Measurements from ENCODE around the gene PFKFB4. TPM values are rescaled to one million over a fixed set of nuclear protein-coding genes. Genes with fewer than 3 reads are reported as not detected.

The PFKFB4 gene
- 10 to 100 TPM; 90.8 to 94.0 TPM for total RNA-seq

GRCh38 chr3:48556796-48557626 is at the start of gene PFKFB4:
TSS of gene PFKFB4 (minus strand) at chr3:48556803. CDS start at chr3:48556777, 26 bp downstream.
- ATAC-seq = peak; percentile 89

GRCh38 chr3:48601622-48601994 is 45.0 kb upstream of the PFKFB4 start:
- H3K4me1 Mint-ChIP-seq (ENCODE audit: low read depth) = peaks cover under 1% of the 10 kb centered on the region
- peaks cover 44% of the 10 kb centered on the region for H3K36me3 Mint-ChIP-seq (ENCODE audit: low read depth)
- H3K9me3 Mint-ChIP-seq = no peaks in the 10 kb centered on the region
- H3K4me3 Mint-ChIP-seq = no peak overlapping the region
- intact Hi-C loops (cut with micrococcal nuclease) = no loop called here
- no peak for TF ChIP-seq CTCF (IDR thresholded peaks at IDR 0.05)
- H3K27ac Mint-ChIP-seq = no peak overlapping the region
- ChIA-PET CTCF (no interaction called here), POLR2A (interaction anchor here (1.1 to 1.2 kb wide), 2 partner anchors 42 to 145 kb away, joined by 3 to 4 read pairs; no protein-coding TSS in a partner anchor)
- no peaks in the 10 kb centered on the region for H3K27me3 Mint-ChIP-seq
- ATAC-seq (no peak), DNase-seq (no peak)

More at GRCh38 chr3:48556796-48557626, at the start of gene PFKFB4:
- intact Hi-C loops (cut with micrococcal nuclease) = no loop called here
- Mint-ChIP-seq H3K27me3 (no peaks in the 10 kb centered on the region), H3K4me1 (ENCODE audit: low read depth) (peaks cover 34% of the 10 kb centered on the region), H3K36me3 (ENCODE audit: low read depth) (peaks cover 32% of the 10 kb centered on the region), H3K27ac (peak within 1 kb of the TSS; percentile 93), H3K4me3 (peak within 1 kb of the TSS; percentile 89), H3K9me3 (no peaks in the 10 kb centered on the region)
- TF ChIP-seq CTCF (IDR thresholded peaks at IDR 0.05) = no peak
- ChIA-PET CTCF (interaction anchor here (0.8 to 11.3 kb wide), 15 partner anchors 10 to 181 kb away, joined by 3 to 116 read pairs (median 4); partner anchors contain the start of genes CELSR3 and SLC26A6), POLR2A (interaction anchor here (0.6 to 2.4 kb wide), 12 partner anchors 9 to 288 kb away, joined by 3 to 12 read pairs (median 3); partner anchors contain the start of genes CCDC51, NME6, SLC26A6 and TMA7)
- DNase-seq = peak; percentile 100

GRCh38 chr3:48600711-48601621 is 44.4 kb upstream of the PFKFB4 start:
- intact Hi-C loops (cut with micrococcal nuclease) = no loop called here
- Mint-ChIP-seq H3K27ac (no peak overlapping the region), H3K36me3 (ENCODE audit: low read depth) (peaks cover 42% of the 10 kb centered on the region), H3K9me3 (no peaks in the 10 kb centered on the region), H3K4me3 (no peak overlapping the region), H3K27me3 (no peaks in the 10 kb centered on the region), H3K4me1 (ENCODE audit: low read depth) (no peaks in the 10 kb centered on the region)
- no peak for DNase-seq
- CTCF ChIA-PET = no interaction called here
- no peak for ATAC-seq
- TF ChIP-seq CTCF (IDR thresholded peaks at IDR 0.05) = no peak
- POLR2A ChIA-PET = interaction anchor here (1.1 kb wide), 1 partner anchor 144 kb away, joined by 4 read pairs; no protein-coding TSS in a partner anchor

DNA sequence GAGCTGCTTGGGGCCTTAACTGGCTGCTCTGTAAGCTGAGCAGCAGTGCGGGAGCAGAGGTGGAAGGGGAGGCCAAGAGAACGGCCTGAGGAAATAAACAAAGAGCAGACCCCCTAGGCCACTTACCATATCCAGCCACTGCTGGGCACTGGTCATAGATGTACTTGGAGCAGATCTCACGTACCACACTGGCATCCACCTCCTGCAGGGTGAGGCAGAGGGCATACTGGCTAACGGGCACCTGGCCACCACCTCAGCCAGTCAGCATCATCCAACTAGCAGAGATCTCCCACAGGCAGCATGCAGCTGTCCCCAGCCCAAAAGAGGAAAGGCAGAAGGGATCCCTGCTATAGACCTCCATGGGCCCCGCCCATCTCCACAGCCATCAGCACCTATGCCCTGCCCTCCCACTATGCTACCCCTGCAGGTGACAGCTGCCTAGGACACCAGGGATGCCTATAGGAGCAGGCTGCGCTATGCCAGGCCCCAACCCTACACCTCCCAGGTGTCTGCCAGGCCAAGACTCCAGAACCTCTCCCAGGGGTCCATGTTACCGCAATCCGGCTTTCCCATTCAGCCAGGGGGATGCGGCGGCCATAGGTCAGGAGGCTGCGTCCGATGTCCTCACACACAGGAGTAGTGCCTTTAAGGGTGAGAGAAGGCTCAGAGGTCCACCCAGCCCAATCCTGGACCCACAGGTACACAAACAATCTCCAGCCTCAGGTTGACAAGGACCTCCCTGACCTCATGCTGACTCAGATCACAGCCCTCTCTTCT is 43.1 kb upstream of the PFKFB4 start:
- no peak for ATAC-seq
- Mint-ChIP-seq H3K9me3 (no peaks in the 10 kb centered on the region), H3K36me3 (ENCODE audit: low read depth) (peaks cover 33% of the 10 kb centered on the region), H3K4me3 (no peak overlapping the region), H3K4me1 (ENCODE audit: low read depth) (no peaks in the 10 kb centered on the region), H3K27ac (no peak overlapping the region), H3K27me3 (peaks cover 2% of the 10 kb centered on the region)
- ChIA-PET POLR2A (no interaction called here), CTCF (no interaction called here)
- intact Hi-C loops (cut with micrococcal nuclease) = no loop called here
- TF ChIP-seq CTCF (IDR thresholded peaks at IDR 0.05) = no peak
- DNase-seq = no peak

Data from activated CD8-positive, alpha-beta T cell treated with anti-CD3 and anti-CD28 coated beads for 36 hours (primary cell).